HepG2 (cell line): ENCODE results near the gene HELZ2. TPM values are rescaled to one million over a fixed set of nuclear protein-coding genes. Genes with fewer than 3 reads are reported as not detected.
A peak's percentile ranks its signal among the peaks of the same experiment; 100 is the strongest.

Source experiments
- ATAC-seq: fragments of 200-7000 bp; cut with Tn5 transposase; 3 replicates; pipeline ENCODE4 v1.9.1; 2020; ENCODE audit warnings: mild to moderate bottlenecking, moderate library complexity
- BruUV-seq: library from RNA; stranded (reverse); fragments of 400-500 nt; replicated peaks from 2 replicates; lab custom pipeline; 2021; lab: Mats Ljungman, UMichigan
- CTCF ChIA-PET: fragments of 300-600 bp; formaldehyde crosslinking; extraction: SDS; loops from one replicate; lab custom pipeline; 2021; ENCODE audit warnings: low total read pairs, inconsistent platforms, low intra/inter-chr PET ratio; lab: Yijun Ruan, JAX
- POLR2A ChIA-PET: fragments of 350-600 bp; sonication (Branson Sonifier 250); formaldehyde crosslinking; loops from one replicate; lab custom pipeline; 2020; ENCODE audit warnings: antibody characterized with exemption, inconsistent platforms; lab: Yijun Ruan, JAX
- DNase-seq: peaks from one replicate; pipeline ENCODE4 v3.0.0-alpha.2; 2015; ENCODE audit warnings: low spot score
- FAIRE-seq: peaks from 3 replicates; lab custom pipeline; 2011; peaks lifted over from hg19 to GRCh38; lab: Jason Lieb, UNC
- H2AFZ ChIP-seq: one replicate; pipeline ENCODE4 v1.6.1; 2011; ENCODE audit warnings: low read length, inconsistent platforms
- H3K27ac ChIP-seq: fragments of 300-600 bp; 3 replicates; pipeline ENCODE4 v1.8.0; 2011; ENCODE audit warnings: mixed run types, mild to moderate bottlenecking, mixed read lengths, low read length, inconsistent platforms; ENCODE audit not compliant: insufficient read depth; ENCODE audit errors: extremely low read length
- H3K27me3 ChIP-seq, 2 experiments: fragments of 200-600 bp in 1 of 2; 2 replicates in 1 of 2; 3 replicates in 1 of 2; pipeline versions ENCODE4 v1.6.0 to v1.8.0; 2011; ENCODE audit warnings: low read length in 2 of 2, mild to moderate bottlenecking in 2 of 2, moderate library complexity in 2 of 2, inconsistent platforms in 1 of 2; ENCODE audit not compliant: insufficient read depth in 2 of 2, control insufficient read depth in 1 of 2
- H3K36me3 ChIP-seq, 2 experiments: fragments of 200-600 bp in 1 of 2; replicated peaks in 1 of 2; 2 replicates in 1 of 2; 3 replicates in 1 of 2; pipeline versions ENCODE4 v1.5.1 to v1.8.0; 2011; ENCODE audit warnings: low read length in 2 of 2, inconsistent platforms in 1 of 2; ENCODE audit not compliant: insufficient read depth in 2 of 2, control insufficient read depth in 1 of 2
- H3K4me1 ChIP-seq: 2 replicates; pipeline ENCODE4 v1.5.1; 2012; ENCODE audit warnings: low read length, inconsistent platforms; ENCODE audit not compliant: insufficient read depth
- H3K4me2 ChIP-seq: 2 replicates; pipeline ENCODE4 v1.6.0; 2011; ENCODE audit warnings: low read depth, low read length, inconsistent platforms
- H3K4me3 ChIP-seq, 3 experiments: fragments of 200-600 bp in 1 of 3; sonication (generic), shearing (Covaris generic) in 1 of 3; replicated peaks in 1 of 3; 2 replicates each; pipeline ENCODE4 v1.5.1; 2011 to 2016; ENCODE audit warnings: low read length in 3 of 3, inconsistent platforms in 2 of 3, low read depth in 2 of 3, mild to moderate bottlenecking in 2 of 3, control low read depth in 1 of 3, mixed read lengths in 1 of 3; ENCODE audit not compliant: insufficient read depth in 1 of 3
- H3K79me2 ChIP-seq: one replicate; pipeline ENCODE4 v1.6.1; 2011; ENCODE audit warnings: low read length, inconsistent platforms; ENCODE audit not compliant: insufficient read depth
- H3K9ac ChIP-seq: 2 replicates; pipeline ENCODE4 v1.6.0; 2011; ENCODE audit warnings: mild to moderate bottlenecking, low read depth, low read length, inconsistent platforms; ENCODE audit not compliant: insufficient read depth
- H3K9me3 ChIP-seq: 2 replicates; pipeline ENCODE4 v1.5.1; 2012; ENCODE audit warnings: mild to moderate bottlenecking, low read length
- H4K20me1 ChIP-seq: 2 replicates; pipeline ENCODE4 v1.6.0; 2011; ENCODE audit warnings: inconsistent platforms, mild to moderate bottlenecking, low read length, moderate library complexity; ENCODE audit not compliant: insufficient read depth
- AGO2 ChIP-seq: fragments of 200-400 bp; formaldehyde crosslinking; optimal IDR thresholded peaks from 2 replicates; pipeline ENCODE3; 2017; ENCODE audit warnings: mild to moderate bottlenecking, low read depth, low read length, moderate library complexity
- BRD4 ChIP-seq: sonication (generic); formaldehyde crosslinking; IDR thresholded peaks from 2 replicates; pipeline ENCODE4 v1.4.0; 2020; ENCODE audit warnings: missing genetic modification reagents
- CREBL2 ChIP-seq: sonication (generic); formaldehyde crosslinking; IDR thresholded peaks from 2 replicates; pipeline ENCODE4 v1.8.1; 2023; ENCODE audit warnings: missing genetic modification reagents, mild to moderate bottlenecking, borderline replicate concordance
- DPF2 ChIP-seq: sonication (generic); formaldehyde crosslinking; IDR thresholded peaks from 2 replicates; pipeline ENCODE4 v1.4.0; 2020; ENCODE audit warnings: mild to moderate bottlenecking, low read depth, missing genetic modification reagents, borderline replicate concordance
- ERF ChIP-seq: IDR thresholded peaks from 2 replicates; pipeline ENCODE4 v1.6.1; 2018; ENCODE audit warnings: missing biosample characterization, missing genetic modification reagents
- HNRNPK ChIP-seq: fragments of 200-400 bp; formaldehyde crosslinking; IDR thresholded peaks from 2 replicates; pipeline ENCODE4 v1.6.1; 2018; ENCODE audit warnings: low read length, low read depth, moderate library complexity, mild to moderate bottlenecking; ENCODE audit not compliant: poor library complexity, severe bottlenecking
- HOMEZ ChIP-seq: IDR thresholded peaks from 2 replicates; pipeline ENCODE4 v1.6.1; 2016; ENCODE audit warnings: low read depth
- IRF9 ChIP-seq: sonication (generic); formaldehyde crosslinking; IDR thresholded peaks from 2 replicates; pipeline ENCODE4 v1.8.0; 2022; ENCODE audit warnings: missing genetic modification reagents, mild to moderate bottlenecking, borderline replicate concordance
- MLXIP ChIP-seq: sonication (generic); formaldehyde crosslinking; IDR thresholded peaks from 2 replicates; pipeline ENCODE4 v1.9.0; 2021; ENCODE audit warnings: missing genetic modification reagents, borderline replicate concordance
- NR2C2 ChIP-seq: sonication (generic); formaldehyde crosslinking; IDR thresholded peaks from 2 replicates; pipeline ENCODE4 v1.4.0; 2020; ENCODE audit warnings: missing genetic modification reagents, mild to moderate bottlenecking, moderate library complexity, borderline replicate concordance
- RFXANK ChIP-seq: IDR thresholded peaks from 2 replicates; pipeline ENCODE4 v1.6.1; 2016
- ZC3H13 ChIP-seq: sonication (generic); formaldehyde crosslinking; IDR thresholded peaks from 2 replicates; pipeline ENCODE4 v1.8.1; 2023; ENCODE audit warnings: mild to moderate bottlenecking, missing genetic modification reagents, moderate library complexity
- ZNF205 ChIP-seq: IDR thresholded peaks from 2 replicates; pipeline ENCODE4 v1.6.1; 2018; ENCODE audit warnings: missing biosample characterization, missing genetic modification reagents
- ZNF326 ChIP-seq: sonication (generic); formaldehyde crosslinking; IDR thresholded peaks from 2 replicates; pipeline ENCODE4 v1.4.0; 2020; ENCODE audit warnings: missing genetic modification reagents, borderline replicate concordance
- ZNF644 ChIP-seq: IDR thresholded peaks from 2 replicates; pipeline ENCODE4 v1.6.1; 2016; ENCODE audit warnings: low read depth
- ZNF766 ChIP-seq: sonication (generic); formaldehyde crosslinking; IDR thresholded peaks from 2 replicates; pipeline ENCODE4 v1.5.0; 2020; ENCODE audit warnings: missing genetic modification reagents, borderline replicate concordance
- WGBS: methylation state at CpG from one replicate; pipeline ENCODE4 v1.1.6; 2017; ENCODE audit warnings: low lambda C conversion rate; 5-methylcytosine and 5-hydroxymethylcytosine counted together
- in situ Hi-C: cut with HindIII; loops from 2 replicates; pipeline ENCODE4 v1.10.0; 2017; ENCODE audit warnings: low pct_unique_long_range_greater_than_20kb; ENCODE audit not compliant: extremely low pct_ligation_motif_present
- intact Hi-C: fragments of 100-400 bp; cut with micrococcal nuclease; formaldehyde crosslinking; loops from one replicate; pipeline ENCODE4 v1.10.0; 2022; ENCODE audit not compliant: unreplicated experiment
- polyA plus RNA-seq, 8 experiments: library from polyadenylated mRNA; depleted of rRNA in 3 of 8; stranded (reverse) in 7 of 8; unstranded in 1 of 8; fragments of >200 nt; fragmentation: Illumina TruSeq in 4 of 8; extraction: Trizol in 4 of 8; gene quantifications; 2 replicates each; pipeline versions ENCODE4 v1.2.1 to v1.2.3, GENCODE V29; 2011 to 2016; ENCODE audit warnings: low read depth in 4 of 8, missing spikeins in 1 of 8, mixed read lengths in 1 of 8; ENCODE audit not compliant: insufficient read depth in 1 of 8
- total RNA-seq, 5 experiments: library from RNA; depleted of rRNA; stranded (reverse); fragments of >200 nt; fragmentation: Illumina TruSeq; extraction: Trizol; gene quantifications; 2 replicates each; pipeline ENCODE4 v1.2.3, GENCODE V29; 2016; ENCODE audit warnings: low read depth in 1 of 5

Gene HELZ2
- total and polyA plus RNA-seq, 2 of the 13 experiments (the other 11 are each of a cell fraction or from before 2014, with no cell fraction given), result 9.6 to 10.1 TPM

GRCh38 chr20:63561624-63562396 lies 12.2 kb downstream of the HELZ2 start:
- no peak for FAIRE-seq

More at GRCh38 chr20:63561624-63562396, 12.2 kb downstream of the HELZ2 start:
- Histone ChIP-seq H3K9ac (no peak overlapping the region), H3K4me1 (peaks cover 18% of the 10 kb centered on the region), H3K27me3 (peaks cover 0 to 3% of the 10 kb centered on the region in 2 experiments; a peak in 1 of 5 replicates), H3K4me2 (no peak overlapping the region), H3K27ac (no peak overlapping the region), H3K4me3 (no peak overlapping the region), H3K36me3 (no peaks in the 10 kb centered on the region; a peak in 1 of 5 replicates), H4K20me1 (no peaks in the 10 kb centered on the region; the same call in 1 of the 2 replicates)
- no TSS peak for BruUV-seq
- WGBS, result 86% methylated on average over 32 of the region's 36 CpGs
- POLR2A ChIA-PET, result interaction anchor here (1.4 kb wide), 1 partner anchor 12 kb away, joined by 3 read pairs; the partner anchor contains the start of gene HELZ2
- intact Hi-C loops, result no loop called here
- TF ChIP-seq IRF9 (CRISPR knock-in tag) (0 out of 2 replicates have a peak, but pooled peaks have one; percentile 11), RFXANK (no peak), HOMEZ (CRISPR knock-in tag) (no peak), CREBL2 (no peak), ZNF766 (CRISPR knock-in tag) (no peak), BRD4 (no peak), ZNF326 (CRISPR knock-in tag) (no peak), NR2C2 (no peak), DPF2 (CRISPR knock-in tag) (no peak), ZC3H13 (no peak), AGO2 (peak; percentile 4), MLXIP (CRISPR knock-in tag) (no peak), ZNF644 (CRISPR knock-in tag) (no peak), HNRNPK (no peak), ZNF205 (CRISPR knock-in tag) (no peak), ERF (CRISPR knock-in tag) (no peak)
- TF ChIP-seq, all 625 proteins: peak for 2
- no peak overlapping the region for H2AFZ ChIP-seq
- DNase-seq (no peak), ATAC-seq (no peak)
- H3K9me3 ChIP-seq, result no peaks in the 10 kb centered on the region
- CTCF ChIA-PET, result no interaction called here
- no peaks in the 10 kb centered on the region for H3K79me2 ChIP-seq
- in situ Hi-C loops, result no loop called here
